Sigmoid colon (tissue), 4 donors: ENCODE data around the gene JUND.

ENCODE experiments used
- CTCF ChIP-seq, 4 experiments: fragments of 450-650 bp in 3 of 4; fragments of 200-600 bp in 1 of 4; IDR thresholded peaks; one replicate each; pipeline ENCODE4 v1.5.1; 2016 to 2019; ENCODE audit warnings: antibody characterized with exemption in 4 of 4, mild to moderate bottlenecking in 3 of 4, moderate library complexity in 2 of 4
- EP300 ChIP-seq, 4 donors: sonication (generic); formaldehyde crosslinking; IDR thresholded peaks; one replicate each; pipeline ENCODE4 v1.6.1; 2017; ENCODE audit warnings: antibody characterized with exemption in 4 of 4
- POLR2A ChIP-seq, 2 donors: fragments of 450-650 bp; IDR thresholded peaks; one replicate each; pipeline ENCODE4 v1.6.1; 2016; ENCODE audit warnings: antibody characterized with exemption in 2 of 2, mild to moderate bottlenecking in 2 of 2, moderate library complexity in 2 of 2

GRCh38 chr19:18232540-18233223 is 48.7 kb downstream of the JUND start:
- TF ChIP-seq CTCF (IDR thresholded peaks at IDR 0.05) (no peak), POLR2A (IDR thresholded peaks at IDR 0.05) (no peak), EP300 (IDR thresholded peaks at IDR 0.05) (no peak)
